ENCODE results near the gene TARBP1.

The TARBP1 gene

GRCh38 chr1:234375672-234376071, 103.3 kb downstream of the TARBP1 start:
- no peak overlapping the region for H3K4me3 ChIP-seq (ENCODE audit: low read depth, low read length)
- DNase-seq (ENCODE audit: low read depth): no peak
- TF ChIP-seq CTCF (IDR thresholded peaks at IDR 0.05; ENCODE audit: control insufficient read depth, extremely low read depth, insufficient read depth): no peak

- TF ChIP-seq CTCF (IDR thresholded peaks at IDR 0.05; ENCODE audit: control insufficient read depth, extremely low read depth, insufficient read depth): no peak
- peak overlapping the region; percentile 81 for H3K4me3 ChIP-seq (ENCODE audit: low read depth, low read length)
- no peak for DNase-seq (ENCODE audit: low read depth)
Measured at GRCh38 chr1:234373959-234374254, 105.1 kb downstream of the TARBP1 start.

DNA sequence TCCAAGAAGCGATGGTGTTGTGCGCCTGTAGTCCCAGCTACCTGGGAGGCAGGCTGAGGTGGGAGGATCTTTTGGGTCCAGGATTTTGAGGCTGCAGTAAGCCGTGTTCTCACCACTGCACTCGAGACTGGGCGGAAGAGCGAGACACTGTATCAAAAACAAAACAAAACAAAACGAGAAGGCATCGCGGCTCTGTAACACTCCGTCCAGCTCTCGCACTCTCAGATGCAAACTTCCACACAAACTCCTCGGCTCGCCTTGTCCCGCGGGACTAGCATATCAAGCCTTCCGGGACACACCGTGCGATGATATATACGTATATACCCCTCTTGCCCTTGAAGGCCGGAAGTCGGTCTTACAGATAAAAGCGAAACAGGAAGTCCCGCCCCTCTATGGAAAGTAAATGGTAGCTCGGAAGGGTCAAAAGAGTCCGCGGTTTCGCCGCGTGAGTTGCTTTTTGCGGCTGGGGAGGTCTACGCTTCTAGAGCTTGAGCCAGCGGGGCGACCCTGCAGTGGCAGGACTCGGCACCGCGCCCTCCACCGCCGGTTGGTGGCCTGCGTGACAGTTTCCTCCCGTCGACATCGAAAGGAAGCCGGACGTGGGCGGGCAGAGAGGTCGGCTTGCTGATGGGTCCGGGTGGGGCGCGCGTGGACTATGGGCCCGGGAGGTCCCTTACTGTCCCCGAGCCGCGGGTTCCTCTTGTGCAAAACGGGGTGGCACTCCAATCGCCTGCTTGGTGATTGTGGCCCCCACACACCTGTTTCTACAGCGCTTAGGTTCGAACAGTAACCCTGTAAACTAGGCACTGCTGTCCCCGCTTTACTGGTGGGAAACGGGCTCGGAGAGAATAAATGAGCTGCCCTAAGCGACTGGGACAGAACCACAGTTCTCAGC, 105.7 kb downstream of the TARBP1 start, which contains the start of gene COA6:
COA6 (plus strand) TSS at position 393 of the 895 bp plus-strand sequence; CDS start at position 404, 11 bp downstream.
- DNase-seq (ENCODE audit: low read depth): peak; percentile 92
- TF ChIP-seq CTCF (IDR thresholded peaks at IDR 0.05; ENCODE audit: control insufficient read depth, extremely low read depth, insufficient read depth): no peak
- H3K4me3 ChIP-seq (ENCODE audit: low read depth, low read length): peak within 1 kb of the TSS; percentile 81

DNA sequence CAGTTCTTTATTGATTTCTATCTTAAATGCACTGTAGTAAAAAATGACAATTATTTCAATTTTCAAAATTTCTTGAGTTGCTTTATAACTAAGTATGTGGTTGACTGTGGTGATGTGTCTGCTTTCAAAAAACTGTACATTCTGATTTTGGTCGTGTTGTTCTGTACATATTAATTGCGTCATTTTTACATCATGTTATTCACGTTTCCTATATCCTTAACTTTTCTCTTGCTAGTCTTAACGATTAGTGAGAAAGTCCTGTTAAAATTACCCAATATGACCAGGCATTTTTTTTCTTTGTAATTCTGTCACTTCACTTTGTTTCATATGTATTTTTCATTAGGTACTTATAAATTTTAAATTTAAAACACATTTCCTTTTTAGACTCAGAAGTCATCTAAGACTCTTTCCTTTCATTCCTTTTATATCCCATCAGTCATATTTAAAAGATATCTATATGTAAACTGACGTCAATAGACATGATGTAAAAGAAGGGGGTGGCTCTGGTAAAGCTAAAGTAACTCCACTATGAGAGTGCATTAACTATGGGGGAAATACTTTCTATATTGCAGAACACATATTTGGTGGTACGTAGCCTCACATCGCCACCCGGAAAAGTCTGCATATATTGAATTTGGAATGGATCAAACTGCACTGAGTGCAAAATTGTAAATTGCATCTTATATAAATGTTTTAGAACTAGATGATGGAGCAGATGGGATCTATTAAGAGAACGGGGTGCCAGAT, 106.8 kb downstream of the TARBP1 start:
- TF ChIP-seq CTCF (IDR thresholded peaks at IDR 0.05; ENCODE audit: control insufficient read depth, extremely low read depth, insufficient read depth): no peak
- H3K4me3 ChIP-seq (ENCODE audit: low read depth, low read length): peak overlapping the region; percentile 81
- no peak for DNase-seq (ENCODE audit: low read depth)

DNA sequence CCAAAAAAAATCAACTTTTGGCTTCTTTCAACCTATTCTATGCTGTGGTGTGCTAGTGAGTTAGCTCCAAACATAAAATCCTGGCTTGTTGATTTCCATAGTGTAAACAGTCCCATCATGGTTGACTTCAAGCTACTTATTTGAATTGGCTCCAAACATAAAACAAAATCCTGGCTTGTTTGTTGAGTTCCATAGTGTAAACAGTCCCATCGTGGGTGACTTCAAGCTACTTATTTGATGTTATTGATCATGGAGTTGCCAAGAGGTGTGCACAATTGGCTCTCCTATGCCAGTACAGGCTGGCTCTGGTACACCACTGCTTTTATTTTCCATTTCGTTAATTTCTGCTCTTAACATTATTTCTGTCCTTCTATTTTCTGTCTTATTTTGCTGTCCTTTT, 107.6 kb downstream of the TARBP1 start:
- TF ChIP-seq CTCF (IDR thresholded peaks at IDR 0.05; ENCODE audit: control insufficient read depth, extremely low read depth, insufficient read depth): no peak
- peak; percentile 92 for DNase-seq (ENCODE audit: low read depth)
- H3K4me3 ChIP-seq (ENCODE audit: low read depth, low read length): no peak overlapping the region

GRCh38 chr1:234369784-234370183, 109.2 kb downstream of the TARBP1 start:
- no peak for DNase-seq (ENCODE audit: low read depth)
- TF ChIP-seq CTCF (IDR thresholded peaks at IDR 0.05; ENCODE audit: control insufficient read depth, extremely low read depth, insufficient read depth): no peak
- no peak overlapping the region for H3K4me3 ChIP-seq (ENCODE audit: low read depth, low read length)

All from LNCaP clone FGC (cell line).